Hepatocyte (in vitro differentiated cells): ENCODE results near the gene EHMT2. TPM values are rescaled to one million over a fixed set of nuclear protein-coding genes. Genes with fewer than 3 reads are reported as not detected.

Experiments used
- DNase-seq: peaks from one replicate; pipeline ENCODE4 v3.0.0-alpha.2; 2016; ENCODE audit warnings: low spot score
- H2AFZ ChIP-seq: fragments of 200-600 bp; sonication (generic); 2 replicates; pipeline ENCODE4 v1.6.0; 2016; ENCODE audit warnings: antibody characterized with exemption, mild to moderate bottlenecking
- H3K27ac ChIP-seq: fragments of 200-600 bp; sonication (generic); 2 replicates; pipeline ENCODE4 v1.5.1; 2016; ENCODE audit warnings: mild to moderate bottlenecking
- H3K27me3 ChIP-seq: fragments of 200-600 bp; sonication (generic); 2 replicates; pipeline ENCODE4 v1.6.1; 2016
- H3K36me3 ChIP-seq: fragments of 200-600 bp; sonication (generic); replicated peaks from 2 replicates; pipeline ENCODE4 v1.5.1; 2016; ENCODE audit warnings: low read depth; ENCODE audit not compliant: insufficient read depth
- H3K4me1 ChIP-seq: fragments of 200-600 bp; sonication (generic); 2 replicates; pipeline ENCODE4 v1.5.1; 2016; ENCODE audit warnings: mild to moderate bottlenecking, moderate library complexity; ENCODE audit not compliant: insufficient read depth
- H3K4me2 ChIP-seq: fragments of 200-600 bp; sonication (generic); 2 replicates; pipeline ENCODE4 v1.6.0; 2016
- H3K4me3 ChIP-seq: fragments of 200-600 bp; sonication (generic); 2 replicates; pipeline ENCODE4 v1.5.1; 2016; ENCODE audit warnings: mild to moderate bottlenecking
- H3K79me2 ChIP-seq: fragments of 200-600 bp; sonication (generic); 2 replicates; pipeline ENCODE4 v1.6.0; 2017; ENCODE audit warnings: mild to moderate bottlenecking
- H3K9me2 ChIP-seq: fragments of 200-600 bp; sonication (generic); replicated peaks from 2 replicates; pipeline ENCODE4 v1.6.0; 2017; ENCODE audit warnings: mild to moderate bottlenecking; ENCODE audit not compliant: insufficient read depth
- H3K9me3 ChIP-seq: fragments of 200-600 bp; sonication (generic); 2 replicates; pipeline ENCODE4 v1.5.1; 2016; ENCODE audit warnings: low read depth, mild to moderate bottlenecking
- H4K20me1 ChIP-seq: fragments of 200-600 bp; sonication (generic); 2 replicates; pipeline ENCODE4 v1.6.0; 2016; ENCODE audit warnings: mild to moderate bottlenecking; ENCODE audit not compliant: insufficient read depth, poor library complexity, severe bottlenecking
- CTCF ChIP-seq: fragments of 200-600 bp; sonication (generic); IDR thresholded peaks from 2 replicates; pipeline ENCODE4 v1.5.1; 2016; ENCODE audit warnings: antibody characterized with exemption, mild to moderate bottlenecking; ENCODE audit not compliant: poor library complexity
- EZH2 ChIP-seq: fragments of 200-600 bp; sonication (generic); IDR thresholded peaks from 2 replicates; pipeline ENCODE4 v1.6.1; 2016; ENCODE audit warnings: antibody characterized with exemption, mild to moderate bottlenecking, borderline replicate concordance
- EZH2phosphoT487 ChIP-seq: fragments of 200-600 bp; sonication (generic); IDR thresholded peaks from one replicate; pipeline ENCODE4 v1.6.1; 2018; ENCODE audit warnings: antibody characterized with exemption, mild to moderate bottlenecking, low read depth, moderate library complexity; ENCODE audit not compliant: unreplicated experiment, severe bottlenecking
- WGBS: methylation state at CpG from one replicate; pipeline ENCODE4 v1.1.6; 2016; ENCODE audit warnings: low lambda C conversion rate; ENCODE audit errors: missing lambda C conversion rate; 5-methylcytosine and 5-hydroxymethylcytosine counted together
- polyA plus RNA-seq: library from polyadenylated mRNA; unstranded; fragments of >200 nt; fragmentation: Nextera tagmentation; extraction: Ambion mirVana; gene quantifications from 2 replicates; pipeline ENCODE4 v1.2.1, GENCODE V29; 2016
- total RNA-seq: library from RNA; depleted of rRNA; stranded (reverse); fragments of >200 nt; gene quantifications from 2 replicates; pipeline ENCODE4 v1.2.3, GENCODE V29; 2014

Gene EHMT2
- total and polyA plus RNA-seq, 2 experiments from 2014 or later: 40.0 to 41.9 TPM

- Histone ChIP-seq H3K27ac (peak overlapping the region; percentile 22), H3K79me2 (no peaks in the 10 kb centered on the region), H3K9me3 (no peaks in the 10 kb centered on the region), H4K20me1 (no peaks in the 10 kb centered on the region), H3K36me3 (no peaks in the 10 kb centered on the region), H3K4me2 (peak overlapping the region; percentile 27), H3K9me2 (no peaks in the 10 kb centered on the region), H3K4me1 (no peaks in the 10 kb centered on the region), H2AFZ (no peak overlapping the region), H3K4me3 (no peak overlapping the region), H3K27me3 (no peaks in the 10 kb centered on the region)
- TF ChIP-seq CTCF (no peak), EZH2phosphoT487 (no peak)
- no peak for DNase-seq
- 91% methylated on average over 11 of the region's 11 CpGs for WGBS
These were observed 30.6 kb upstream of the EHMT2 start for GRCh38 chr6:31927863-31928671.

DNA sequence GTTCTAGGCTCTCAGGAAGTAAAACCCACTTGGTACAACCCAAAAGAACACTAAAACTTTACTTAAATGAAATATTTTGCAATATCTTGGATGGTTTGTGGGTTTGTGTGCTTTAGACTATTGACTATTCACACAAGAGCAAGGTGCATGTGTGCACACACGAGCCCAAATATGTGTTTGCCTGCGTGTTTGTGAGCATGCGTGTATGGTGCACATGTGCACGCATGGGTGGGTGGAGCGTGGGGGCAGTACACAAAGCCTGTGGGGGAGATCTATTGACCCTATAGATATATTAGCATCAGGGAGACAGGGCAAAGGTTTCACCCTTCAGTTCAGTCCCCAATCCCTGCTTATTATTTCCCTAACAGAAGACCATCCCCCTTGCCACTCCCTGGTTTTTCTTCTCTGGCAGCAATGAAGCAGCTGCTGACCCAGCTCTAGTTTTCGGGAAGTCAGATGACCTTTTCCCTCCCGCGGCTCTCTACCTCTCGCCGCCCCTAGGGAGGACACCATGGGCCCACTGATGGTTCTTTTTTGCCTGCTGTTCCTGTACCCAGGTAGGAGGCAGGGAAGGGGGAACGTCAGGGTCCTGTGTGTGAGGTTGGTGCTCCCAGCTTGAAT is 29.9 kb upstream of the EHMT2 start, which contains the start of gene C2:
Gene C2 (plus strand): TSS at position 476 of the 621 bp plus-strand sequence. CDS start 36 bp downstream, at position 512.
- H3K27me3 ChIP-seq: no peaks in the 10 kb centered on the region
- 68% methylated on average over 11 of the region's 11 CpGs for WGBS
- no peaks in the 10 kb centered on the region for H3K4me1 ChIP-seq
- H3K9me2 ChIP-seq: no peaks in the 10 kb centered on the region
- no peak for TF ChIP-seq EZH2
- TF ChIP-seq CTCF: no peak
- TF ChIP-seq EZH2phosphoT487: no peak
- no peak within 1 kb of the TSS for H3K4me3 ChIP-seq
- H3K36me3 ChIP-seq: no peaks in the 10 kb centered on the region
- no peaks in the 10 kb centered on the region for H3K79me2 ChIP-seq
- H3K27ac ChIP-seq: peak within 1 kb of the TSS; percentile 22
- H2AFZ ChIP-seq: no peak within 1 kb of the TSS
- no peak for DNase-seq
- no peaks in the 10 kb centered on the region for H3K9me3 ChIP-seq
- no peaks in the 10 kb centered on the region for H4K20me1 ChIP-seq
- H3K4me2 ChIP-seq: peak within 1 kb of the TSS; percentile 27

DNA sequence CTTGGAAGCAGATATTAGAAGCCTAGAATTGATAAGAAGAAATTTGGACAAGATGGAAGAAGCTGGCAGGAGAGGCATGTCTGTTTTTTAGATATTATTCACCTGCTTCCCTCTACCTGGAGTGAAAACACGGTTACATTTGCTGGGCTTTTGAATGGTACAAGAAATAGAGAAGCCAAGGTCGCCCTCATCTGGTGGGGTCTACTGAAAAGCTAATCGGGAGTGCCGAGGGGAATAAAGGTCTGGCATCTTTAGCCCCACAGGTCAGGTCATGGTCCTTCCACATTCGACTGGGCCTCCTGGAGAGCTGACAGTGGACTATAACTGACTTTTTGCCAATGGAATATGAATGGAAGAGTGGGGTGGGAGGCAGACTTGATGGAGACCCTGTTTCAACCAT is 25.4 kb upstream of the EHMT2 start:
- H4K20me1 ChIP-seq: no peaks in the 10 kb centered on the region
- H3K9me2 ChIP-seq: no peaks in the 10 kb centered on the region
- peaks cover 4% of the 10 kb centered on the region for H3K4me1 ChIP-seq
- H2AFZ ChIP-seq: no peak overlapping the region
- no peaks in the 10 kb centered on the region for H3K27me3 ChIP-seq
- no peaks in the 10 kb centered on the region for H3K9me3 ChIP-seq
- no peak overlapping the region for H3K4me3 ChIP-seq
- no peaks in the 10 kb centered on the region for H3K36me3 ChIP-seq
- H3K27ac ChIP-seq: no peak overlapping the region
- DNase-seq: no peak
- WGBS: 16% methylated on average over 5 of the region's 5 CpGs
- TF ChIP-seq CTCF (peak; percentile 13), EZH2phosphoT487 (no peak), EZH2 (no peak)
- H3K79me2 ChIP-seq: no peaks in the 10 kb centered on the region
- no peak overlapping the region for H3K4me2 ChIP-seq
